NCI-H2227 (cell line): ENCODE data around the gene THSD7A.

Experiments used
- DNase-seq: peaks from one replicate; lab custom pipeline; 2025; ENCODE audit not compliant: unreplicated experiment; lab: John Stamatoyannopoulos, UW

Gene THSD7A

GRCh38 chr7:11831736-11832495, at the start of gene THSD7A:
TSS of gene THSD7A (minus strand) at chr7:11832198. CDS start at chr7:11831946, 252 bp downstream.
- peak; percentile 75 for DNase-seq

DNA sequence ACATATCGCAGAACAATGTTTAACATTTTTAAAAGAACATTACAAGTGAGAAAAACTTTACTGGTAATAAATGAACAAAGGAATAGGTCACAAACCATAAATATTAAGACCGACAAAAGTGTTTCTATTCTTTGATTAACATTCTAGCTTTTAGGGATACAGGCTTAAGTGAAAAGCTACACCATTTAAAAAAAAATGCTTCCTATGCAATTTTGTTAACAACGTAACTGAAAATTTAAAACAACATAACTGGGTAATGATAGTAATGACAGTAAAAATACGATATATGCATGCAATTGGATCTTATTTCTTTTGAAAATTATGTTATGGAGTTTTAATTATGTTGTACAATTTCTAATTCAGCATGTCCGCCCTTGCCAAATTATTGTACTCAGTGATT, 49.7 kb upstream of the THSD7A start:
- DNase-seq, result no peak

- no peak for DNase-seq
These were observed 43.6 kb upstream of the THSD7A start for GRCh38 chr7:11875635-11876034.

- DNase-seq, result no peak
These were observed 33.7 kb upstream of the THSD7A start for GRCh38 chr7:11865671-11866070.

- DNase-seq, result no peak
These were observed 26.8 kb upstream of the THSD7A start for GRCh38 chr7:11858622-11859302.

DNA sequence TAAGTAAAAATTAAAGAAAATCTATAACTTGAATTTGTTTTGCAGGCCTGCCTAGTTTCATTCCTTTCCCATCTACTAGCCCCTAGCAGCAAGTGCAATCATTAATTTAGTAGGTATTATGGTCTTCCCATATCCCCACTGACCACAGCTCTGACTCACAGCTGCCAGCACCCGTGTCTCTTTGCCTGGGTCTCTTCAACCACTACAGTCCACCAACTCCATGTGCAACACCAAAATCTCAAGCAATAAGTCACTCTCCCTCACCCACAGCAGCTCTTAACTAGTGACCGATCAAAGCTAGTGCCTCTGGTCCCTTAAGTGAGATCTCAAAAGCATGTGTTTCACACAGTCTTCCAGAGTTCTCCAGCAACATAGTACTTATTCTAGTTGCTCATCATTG, 26.0 kb upstream of the THSD7A start:
- DNase-seq, result no peak

DNA sequence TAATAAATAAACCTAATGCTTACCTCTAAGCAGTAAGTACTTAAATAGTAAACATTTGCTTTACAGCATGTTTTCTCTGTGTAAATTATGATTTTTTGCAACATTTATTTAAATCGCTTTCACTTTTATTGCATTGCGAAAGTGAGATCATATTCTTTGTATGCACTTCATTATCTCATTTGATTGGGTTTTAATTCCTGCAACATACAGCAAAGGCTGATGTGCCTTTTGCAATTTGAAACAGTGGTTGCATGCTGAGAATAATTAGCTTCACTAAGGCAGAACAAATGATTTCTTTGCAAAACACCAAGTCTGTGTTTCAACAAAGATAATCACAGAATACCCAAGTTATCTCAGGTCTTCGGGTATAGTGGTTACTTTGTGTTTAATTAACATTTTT, 16.3 kb upstream of the THSD7A start:
- DNase-seq, result no peak

- peak; percentile 43 for DNase-seq
These were observed 15.3 kb upstream of the THSD7A start for GRCh38 chr7:11847336-11847735.

DNA sequence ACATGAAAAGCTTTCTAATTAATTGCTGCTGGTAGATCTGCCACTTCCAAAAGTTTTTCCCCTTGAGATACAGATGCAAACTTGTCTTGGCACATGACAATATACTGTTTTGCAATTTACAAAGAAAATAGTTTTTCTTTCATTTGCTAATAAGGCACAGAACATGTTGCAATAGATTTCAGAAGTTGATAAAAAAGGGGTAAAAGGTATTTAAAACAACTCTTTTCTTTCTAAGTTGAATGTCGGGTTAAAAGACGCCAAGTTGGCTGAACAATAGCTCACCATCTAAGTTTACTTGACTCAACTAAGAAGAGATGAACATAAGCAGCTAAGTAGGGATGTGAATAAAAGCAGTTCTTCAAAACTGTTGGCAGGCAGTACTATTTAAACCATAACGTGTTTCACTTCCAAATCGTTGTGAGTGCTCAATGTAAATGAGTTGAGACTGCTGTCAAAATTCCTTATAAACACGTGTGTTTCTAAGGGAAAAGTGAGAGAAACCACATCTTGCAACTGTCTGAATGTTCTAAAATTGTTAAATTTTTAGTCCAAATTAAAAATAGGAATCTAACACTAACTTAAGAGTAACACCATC, 14.5 kb upstream of the THSD7A start:
- no peak for DNase-seq

GRCh38 chr7:11843113-11843765, 11.2 kb upstream of the THSD7A start:
- DNase-seq, result no peak

GRCh38 chr7:11841657-11842056, 9.7 kb upstream of the THSD7A start:
- no peak for DNase-seq

DNA sequence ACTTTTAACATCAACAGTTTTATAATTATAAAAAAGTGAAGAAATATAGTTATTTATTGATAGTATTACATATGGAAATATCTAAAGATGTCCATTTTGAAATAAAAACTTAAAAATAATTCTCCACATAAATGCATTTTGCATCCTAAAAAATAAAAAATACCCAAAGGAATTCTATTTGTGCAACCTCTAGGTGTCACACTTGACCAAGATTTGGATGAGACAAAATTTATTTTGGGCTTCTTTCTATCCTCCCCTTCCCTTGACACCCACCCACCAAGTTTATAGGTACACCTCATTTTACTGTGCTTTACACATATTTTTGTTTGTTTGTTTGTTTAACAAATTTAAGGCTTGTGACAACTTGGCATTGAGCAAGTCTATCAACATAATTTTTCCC, 3.3 kb upstream of the THSD7A start:
- DNase-seq, result peak; percentile 19

- DNase-seq, result peak; percentile 53
These were observed 1.4 kb upstream of the THSD7A start for GRCh38 chr7:11833431-11833830.

DNA sequence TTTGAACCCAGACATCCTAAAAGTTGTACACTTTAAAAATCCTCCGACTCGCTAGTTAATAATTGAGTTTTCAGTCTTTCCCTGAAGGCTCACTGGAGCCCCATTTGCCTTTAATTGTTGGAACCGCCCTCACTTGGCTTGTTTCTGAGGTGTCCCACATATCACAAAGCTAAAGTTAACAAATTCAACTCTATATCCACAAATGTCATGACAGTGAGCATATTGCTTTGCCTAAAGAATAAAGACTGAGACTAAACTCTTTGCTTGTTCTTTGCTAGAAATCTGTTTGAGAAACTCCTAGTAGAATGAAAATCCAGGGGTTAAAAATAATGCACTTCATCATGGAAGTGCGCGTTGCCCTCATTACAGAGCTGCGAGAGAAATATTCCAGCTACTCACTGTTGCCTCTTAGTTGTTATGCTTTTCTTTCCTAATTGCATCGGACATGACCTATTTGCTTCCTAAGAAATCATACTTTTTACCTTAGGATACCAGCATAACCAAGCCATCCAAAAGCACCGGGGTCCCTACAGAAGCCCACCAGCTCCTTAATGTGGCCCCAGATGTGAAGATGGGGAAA, 752 bp downstream of the THSD7A start:
- DNase-seq, result peak; percentile 39

GRCh38 chr7:11830582-11831155, 1.3 kb downstream of the THSD7A start:
- DNase-seq, result no peak

GRCh38 chr7:11829954-11830353, 2.0 kb downstream of the THSD7A start:
- no peak for DNase-seq

DNA sequence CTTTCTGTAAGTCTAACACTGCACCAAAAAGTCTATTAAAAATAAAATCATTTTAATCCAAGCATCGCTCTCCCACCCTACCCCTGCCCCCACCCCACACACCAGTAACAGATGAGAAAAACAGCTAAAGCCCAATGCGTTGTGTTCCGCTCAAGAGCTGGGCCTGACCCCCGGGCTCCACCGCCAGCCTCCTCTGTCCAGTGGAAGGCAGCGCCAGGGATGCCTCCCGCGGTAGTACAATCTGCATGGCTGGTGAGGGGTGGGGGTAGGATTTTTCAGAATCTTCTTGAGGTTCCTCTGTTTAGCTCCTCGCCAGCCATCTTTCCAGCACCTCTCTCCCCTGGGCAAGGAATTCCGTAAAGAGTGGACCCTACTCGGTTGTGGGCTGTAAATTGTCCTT, 12.1 kb downstream of the THSD7A start:
- no peak for DNase-seq

DNA sequence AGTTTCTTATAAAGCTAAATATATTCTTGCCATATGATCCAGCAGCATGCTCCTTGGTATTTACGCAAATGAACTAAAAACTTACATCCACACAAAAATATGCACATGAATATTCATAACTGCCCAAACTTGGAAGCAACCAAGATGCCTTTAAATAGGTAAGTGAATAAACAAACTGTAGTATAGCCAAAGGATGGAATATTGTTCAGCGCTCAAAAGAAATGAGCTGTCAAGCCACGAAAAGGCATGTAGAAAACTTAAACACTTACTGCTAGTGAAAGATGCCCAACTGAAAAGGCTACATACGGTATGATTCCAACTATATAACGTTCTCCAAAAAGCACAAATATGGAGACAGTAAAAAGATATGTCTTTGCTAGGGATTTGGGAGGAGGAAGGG, 12.7 kb downstream of the THSD7A start:
- DNase-seq, result no peak

- no peak for DNase-seq
These were observed 13.7 kb downstream of the THSD7A start for GRCh38 chr7:11818281-11818680.

GRCh38 chr7:11817111-11817740, 14.8 kb downstream of the THSD7A start:
- DNase-seq, result no peak

DNA sequence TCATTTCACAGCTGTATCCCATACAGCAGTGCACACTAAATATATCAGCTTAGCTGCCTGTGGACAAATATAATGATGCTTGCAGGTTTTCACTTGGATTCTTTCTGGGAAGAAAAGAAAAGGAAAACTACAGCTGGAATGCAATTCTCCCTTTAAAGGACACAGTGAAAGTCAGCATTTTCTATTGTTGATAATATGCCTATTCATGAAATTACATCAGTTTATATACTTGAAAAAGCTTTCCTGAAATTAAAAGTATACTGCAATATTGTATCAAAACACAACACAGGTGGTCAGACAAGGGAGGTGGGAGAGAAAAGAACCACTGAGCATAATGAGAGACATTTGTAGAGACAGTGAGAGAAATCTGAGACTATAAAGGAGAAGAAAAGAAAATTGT, 20.3 kb downstream of the THSD7A start:
- no peak for DNase-seq
